H1 (cell line): Measurements from ENCODE around the gene LMAN1L. TPM values are rescaled to one million over a fixed set of nuclear protein-coding genes. Genes with fewer than 3 reads are reported as not detected.

Source experiments
- CTCF ChIA-PET: fragments of 300-600 bp; sonication (Branson Sonifier 250); formaldehyde crosslinking; loops from one replicate; lab custom pipeline; 2021; ENCODE audit not compliant: partially characterized antibody; lab: Charles Lee
- POLR2A ChIA-PET: fragments of 300-600 bp; sonication (Branson Sonifier 250); formaldehyde crosslinking; loops from one replicate; lab custom pipeline; 2021; ENCODE audit warnings: inconsistent platforms; ENCODE audit not compliant: partially characterized antibody; lab: Charles Lee
- DNase-seq, 2 experiments: peaks; one replicate each; pipeline versions ENCODE4 v3.0.0 to v3.0.0-alpha.2; 2010 to 2022; ENCODE audit warnings: low spot score in 2 of 2, low read depth in 1 of 2, mixed read lengths in 1 of 2
- FAIRE-seq: peaks from 2 replicates; lab custom pipeline; 2011; peaks lifted over from hg19 to GRCh38; lab: Jason Lieb, UNC
- H2AFZ ChIP-seq: 2 replicates; pipeline ENCODE4 v1.8.1; 2012; ENCODE audit warnings: low read length, inconsistent platforms
- H2AK5ac ChIP-seq: 2 replicates; pipeline ENCODE4 v1.6.1; 2013; ENCODE audit warnings: low read depth, low read length
- H2BK120ac ChIP-seq: replicated peaks from 2 replicates; pipeline ENCODE3; 2013; ENCODE audit warnings: low read depth, low read length, inconsistent platforms
- H2BK12ac ChIP-seq: 2 replicates; pipeline ENCODE4 v1.6.1; 2013; ENCODE audit warnings: low read depth, low read length
- H2BK15ac ChIP-seq: 2 replicates; pipeline ENCODE4 v1.6.1; 2013; ENCODE audit warnings: low read length
- H2BK20ac ChIP-seq: 2 replicates; pipeline ENCODE4 v1.6.1; 2013; ENCODE audit warnings: low read length
- H2BK5ac ChIP-seq: 2 replicates; pipeline ENCODE4 v1.6.1; 2013; ENCODE audit warnings: low read depth, low read length
- H3K14ac ChIP-seq: 2 replicates; pipeline ENCODE4 v1.6.1; 2013; ENCODE audit warnings: inconsistent platforms; ENCODE audit not compliant: insufficient read length
- H3K18ac ChIP-seq: 2 replicates; pipeline ENCODE4 v1.6.1; 2013; ENCODE audit warnings: low read length; ENCODE audit errors: extremely low read depth
- H3K23ac ChIP-seq: 2 replicates; pipeline ENCODE4 v1.6.1; 2013; ENCODE audit warnings: inconsistent platforms; ENCODE audit not compliant: insufficient read length
- H3K23me2 ChIP-seq: 2 replicates; pipeline ENCODE4 v1.6.1; 2013; ENCODE audit warnings: low read depth, low read length
- H3K27ac ChIP-seq: 2 replicates; pipeline ENCODE4 v1.6.1; 2011; ENCODE audit warnings: low read depth, low read length, inconsistent platforms
- H3K27me3 ChIP-seq, 4 experiments: replicated peaks in 1 of 4; 1 replicate in 1 of 4; 2 replicates in 3 of 4; pipeline versions ENCODE4 v1.6.1 to v1.8.1; 2011 to 2013; ENCODE audit warnings: low read length in 3 of 4, mild to moderate bottlenecking in 3 of 4, inconsistent platforms in 2 of 4, mixed read lengths in 2 of 4, moderate library complexity in 1 of 4; ENCODE audit not compliant: control insufficient read depth in 3 of 4, insufficient read depth in 3 of 4; ENCODE audit errors: extremely low read depth in 1 of 4
- H3K36me3 ChIP-seq, 4 experiments: 2 replicates each; pipeline versions ENCODE4 v1.6.1 to v1.8.1; 2011 to 2013; ENCODE audit warnings: mild to moderate bottlenecking in 4 of 4, low read length in 3 of 4, moderate library complexity in 2 of 4, control low read depth in 1 of 4, inconsistent platforms in 1 of 4; ENCODE audit not compliant: insufficient read depth in 4 of 4, control insufficient read depth in 2 of 4
- H3K4ac ChIP-seq: replicated peaks from 2 replicates; pipeline ENCODE3; 2013; ENCODE audit warnings: low read length, low read depth, mixed read lengths, inconsistent platforms; ENCODE audit not compliant: insufficient read length
- H3K4me1 ChIP-seq, 4 experiments: replicated peaks in 1 of 4; 1 replicate in 1 of 4; 2 replicates in 3 of 4; pipeline versions ENCODE4 v1.6.1 to v1.8.1; 2011 to 2013; ENCODE audit warnings: low read length in 3 of 4, inconsistent platforms in 2 of 4, mixed read lengths in 1 of 4; ENCODE audit not compliant: insufficient read depth in 4 of 4, control insufficient read depth in 3 of 4
- H3K4me2 ChIP-seq, 2 experiments: 2 replicates each; pipeline versions ENCODE4 v1.6.1 to v1.8.1; 2011 to 2013; ENCODE audit warnings: low read depth in 2 of 2, low read length in 2 of 2, control low read depth in 1 of 2, inconsistent platforms in 1 of 2, mild to moderate bottlenecking in 1 of 2; ENCODE audit not compliant: insufficient read depth in 1 of 2
- H3K4me3 ChIP-seq, 4 experiments: fragments of 200-600, 300-600 bp in 1 of 4; sonication (generic), shearing (Covaris generic), sonication (Bioruptor Twin) in 1 of 4; 2 replicates each; pipeline versions ENCODE4 v1.5.1 to v1.8.1; 2011 to 2016; ENCODE audit warnings: low read length in 4 of 4, low read depth in 3 of 4, control low read depth in 2 of 4, inconsistent platforms in 2 of 4, mild to moderate bottlenecking in 2 of 4, mixed read lengths in 1 of 4, moderate library complexity in 1 of 4; ENCODE audit not compliant: insufficient read depth in 2 of 4; ENCODE audit errors: extremely low read depth in 1 of 4
- H3K56ac ChIP-seq: replicated peaks from 2 replicates; pipeline ENCODE3; 2013; ENCODE audit warnings: low read depth, mild to moderate bottlenecking, mixed read lengths, low read length, inconsistent platforms; ENCODE audit not compliant: insufficient read length
- H3K79me1 ChIP-seq: 2 replicates; pipeline ENCODE4 v1.6.1; 2013; ENCODE audit warnings: low read depth, low read length, control low read depth
- H3K79me2 ChIP-seq, 2 experiments: 2 replicates each; pipeline versions ENCODE4 v1.6.1 to v1.8.1; 2012 to 2013; ENCODE audit warnings: low read length in 2 of 2, mild to moderate bottlenecking in 2 of 2, inconsistent platforms in 1 of 2; ENCODE audit not compliant: insufficient read depth in 2 of 2, control insufficient read depth in 1 of 2
- H3K9ac ChIP-seq, 4 experiments: replicated peaks in 1 of 4; 1 replicate in 1 of 4; 2 replicates in 3 of 4; pipeline versions ENCODE4 v1.6.1 to v1.8.1; 2011 to 2013; ENCODE audit warnings: low read depth in 3 of 4, low read length in 3 of 4, control low read depth in 2 of 4, mild to moderate bottlenecking in 2 of 4, moderate library complexity in 2 of 4, inconsistent platforms in 1 of 4; ENCODE audit errors: extremely low read depth in 1 of 4
- H3K9me3 ChIP-seq, 2 experiments: 2 replicates each; pipeline versions ENCODE4 v1.6.1 to v1.8.1; 2012 to 2013; ENCODE audit warnings: mild to moderate bottlenecking in 2 of 2, moderate library complexity in 2 of 2, control low read depth in 1 of 2, inconsistent platforms in 1 of 2, low read depth in 1 of 2, low read length in 1 of 2, mixed read lengths in 1 of 2; ENCODE audit not compliant: insufficient read depth in 2 of 2
- H4K20me1 ChIP-seq, 2 experiments: replicated peaks in 1 of 2; 2 replicates each; pipeline versions ENCODE3 to v1.8.1; 2011 to 2013; ENCODE audit warnings: inconsistent platforms in 2 of 2, low read length in 2 of 2, mild to moderate bottlenecking in 1 of 2; ENCODE audit not compliant: insufficient read depth in 2 of 2, control insufficient read depth in 1 of 2
- H4K5ac ChIP-seq: 2 replicates; pipeline ENCODE4 v1.6.1; 2013; ENCODE audit warnings: low read length, low read depth, mixed read lengths, inconsistent platforms; ENCODE audit not compliant: insufficient read length
- H4K8ac ChIP-seq: 2 replicates; pipeline ENCODE4 v1.8.0; 2013; ENCODE audit warnings: mild to moderate bottlenecking, moderate library complexity, low read length, inconsistent platforms; ENCODE audit not compliant: insufficient read depth; ENCODE audit errors: extremely low read depth
- H4K91ac ChIP-seq: replicated peaks from 2 replicates; pipeline ENCODE3; 2013; ENCODE audit warnings: low read length, mixed read lengths, inconsistent platforms; ENCODE audit not compliant: insufficient read length
- ATF2 ChIP-seq: IDR thresholded peaks from 2 replicates; pipeline ENCODE4 v1.6.1; 2012; ENCODE audit warnings: low read length, inconsistent platforms
- CEBPB ChIP-seq: IDR thresholded peaks from 2 replicates; pipeline ENCODE4 v1.6.1; 2012; ENCODE audit warnings: low read depth, low read length
- POLR2A ChIP-seq, 2 experiments: IDR thresholded peaks; 1 replicate in 1 of 2; 2 replicates in 1 of 2; pipeline ENCODE4 v1.6.1; 2011; ENCODE audit warnings: low read depth in 2 of 2, low read length in 2 of 2, mild to moderate bottlenecking in 2 of 2; ENCODE audit errors: control extremely low read depth in 1 of 2
- POU5F1 ChIP-seq: IDR thresholded peaks from 2 replicates; pipeline ENCODE4 v1.6.1; 2011; ENCODE audit warnings: low read depth, mild to moderate bottlenecking, low read length, moderate library complexity
- RBBP5 ChIP-seq: IDR thresholded peaks from 2 replicates; pipeline ENCODE4 v1.7.1; 2012; ENCODE audit warnings: low read depth, mild to moderate bottlenecking, inconsistent platforms, low read length, moderate library complexity, borderline replicate concordance
- SIN3A ChIP-seq, 2 experiments: IDR thresholded peaks in 1 of 2; conservative IDR thresholded peaks in 1 of 2; 2 replicates each; pipeline ENCODE4 v1.6.1; 2011 to 2012; ENCODE audit warnings: low read length in 2 of 2, improper control_type of control experiment in 1 of 2, low read depth in 1 of 2, mild to moderate bottlenecking in 1 of 2
- YY1 ChIP-seq: IDR thresholded peaks from 2 replicates; pipeline ENCODE4 v1.6.1; 2011; ENCODE audit warnings: low read depth, mild to moderate bottlenecking, low read length
- ZNF274 ChIP-seq: IDR thresholded peaks from 2 replicates; pipeline ENCODE4 v1.7.0; 2012; ENCODE audit warnings: low read length, borderline replicate concordance; ENCODE audit errors: extremely low read depth
- WGBS, 2 experiments: shearing (Covaris generic) in 1 of 2; methylation state at CpG; one replicate each; pipeline versions ENCODE4 v1.1.6 to v1.1.7; 2013 to 2015; ENCODE audit warnings: low lambda C conversion rate in 2 of 2, mixed read lengths in 2 of 2, inconsistent platforms in 1 of 2, low coverage in 1 of 2, missing lambda C conversion rate in 1 of 2; ENCODE audit not compliant: insufficient replicate concordance in 2 of 2, insufficient coverage in 1 of 2, insufficient read length in 1 of 2; ENCODE audit errors: extremely low coverage in 1 of 2, missing lambda C conversion rate in 1 of 2; 5-methylcytosine and 5-hydroxymethylcytosine counted together
- polyA plus RNA-seq, 7 experiments: library from polyadenylated mRNA; depleted of rRNA in 3 of 7; stranded (reverse) in 5 of 7; unstranded in 2 of 7; fragments of >200 nt in 5 of 7; fragments of 200-250 nt in 2 of 7; gene quantifications; 1 replicate in 5 of 7; 2 replicates in 1 of 7; 4 replicates in 1 of 7; pipeline versions ENCODE4 v1.2.1 to v1.2.3, GENCODE V29; 2011 to 2013; ENCODE audit warnings: missing spikeins in 2 of 7, mixed read lengths in 2 of 7
- total RNA-seq: library from RNA; stranded (reverse); fragmentation: NEBNext Ultra II Directional; extraction: Animal tissue kit (Norgen Biotek cat#: 25700); gene quantifications from 2 replicates; pipeline ENCODE4 v1.2.1, GENCODE V29; 2021

Gene LMAN1L
- total and polyA plus RNA-seq, 2 of the 8 experiments (the other 6 are each of a cell fraction or from before 2014, with no cell fraction given): not detected

GRCh38 chr15:74863239-74864056 lies 50.8 kb downstream of the LMAN1L start:
- Histone ChIP-seq H3K4me3 (no peak overlapping the region), H4K5ac (no peak overlapping the region), H3K56ac (no peak overlapping the region), H3K23me2 (peaks cover 2% of the 10 kb centered on the region; the same call in 1 of the 2 replicates), H2BK20ac (no peak overlapping the region), H4K91ac (no peak overlapping the region), H3K4me2 (no peak overlapping the region), H4K8ac (no peak overlapping the region), H3K27me3 (no peaks in the 10 kb centered on the region), H2BK5ac (no peak overlapping the region), H2AFZ (no peak overlapping the region), H3K9me3 (no peaks in the 10 kb centered on the region), H3K79me2 (peaks cover 0 to 23% of the 10 kb centered on the region in 2 experiments; a peak in 2 of 4 replicates), H3K79me1 (peaks cover 10% of the 10 kb centered on the region), H3K27ac (no peak overlapping the region), H3K14ac (no peak overlapping the region), H3K9ac (no peak overlapping the region), H3K4ac (no peak overlapping the region), H2AK5ac (no peak overlapping the region), H4K20me1 (peaks cover 3 to 10% of the 10 kb centered on the region in 2 experiments), H3K4me1 (no peaks in the 10 kb centered on the region), H2BK12ac (no peak overlapping the region), H2BK120ac (no peak overlapping the region), H2BK15ac (no peak overlapping the region), H3K18ac (no peak overlapping the region), H3K36me3 (no peaks in the 10 kb centered on the region), H3K23ac (no peak overlapping the region)
- WGBS, 2 experiments: 83% methylated on average over 10 of the region's 11 CpGs; no CpG with 5 or more reads in 1 of the 2 experiments
- POLR2A ChIA-PET: interaction anchor here (0.9 to 1.2 kb wide), 2 partner anchors 17 to 38 kb away, joined by 3 to 4 read pairs; no protein-coding TSS in a partner anchor
- no peak for DNase-seq
- FAIRE-seq: no peak
- CTCF ChIA-PET: interaction anchor here (1.2 kb wide), 1 partner anchor 45 kb away, joined by 3 read pairs; no protein-coding TSS in a partner anchor
- TF ChIP-seq YY1 (no peak), ATF2 (no peak), SIN3A (conservative IDR thresholded peaks at IDR 0.05 in 1 of 2, IDR thresholded peaks at IDR 0.05 in 1 of 2; ENCODE audit: low read depth in 1 of 2, low read length in 2 of 2) (no peak), POU5F1 (no peak), RBBP5 (no peak), ZNF274 (no peak), CEBPB (no peak), POLR2A (IDR thresholded peaks at IDR 0.05; ENCODE audit: control extremely low read depth in 1 of 2, low read depth in 2 of 2, low read length in 2 of 2) (no peak)
